Jurkat, Clone E6-1 (cell line): ENCODE results near the gene NUMA1.

Experiments
- DNase-seq: peaks from one replicate; pipeline ENCODE4 v3.0.0-alpha.2; 2011; ENCODE audit warnings: low read depth, low spot score
- H3K4me3 ChIP-seq: 2 replicates; pipeline ENCODE4 v1.5.1; 2011; ENCODE audit warnings: mild to moderate bottlenecking, low read length, control low read depth, moderate library complexity

The NUMA1 gene

GRCh38 chr11:72072348-72072747 is 8.0 kb downstream of the NUMA1 start:
- peak; percentile 10 for DNase-seq
- no peak overlapping the region for H3K4me3 ChIP-seq

GRCh38 chr11:72070491-72070890 is 9.9 kb downstream of the NUMA1 start:
- no peak overlapping the region for H3K4me3 ChIP-seq
- DNase-seq: no peak

GRCh38 chr11:72069787-72070251 is 10.5 kb downstream of the NUMA1 start:
- H3K4me3 ChIP-seq: no peak overlapping the region
- no peak for DNase-seq

DNA sequence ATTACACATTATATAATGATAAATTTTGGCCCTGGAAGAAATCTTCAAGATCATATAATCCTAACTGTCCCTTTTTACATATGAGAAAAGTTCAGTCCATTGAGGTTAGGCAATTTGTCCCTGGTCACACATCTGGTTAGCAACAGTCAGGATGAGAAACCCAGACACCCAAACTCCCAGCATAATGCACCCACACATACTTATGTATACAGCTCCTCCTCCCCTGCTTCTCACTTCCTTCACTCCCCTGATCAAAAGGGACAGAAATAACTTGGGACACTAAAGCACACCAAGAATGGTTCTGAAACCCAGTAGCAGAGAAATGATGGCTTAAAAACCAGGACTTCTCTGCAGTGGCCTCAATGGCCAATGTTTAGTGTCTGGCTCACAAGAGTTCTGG is 11.1 kb downstream of the NUMA1 start:
- no peak for DNase-seq
- no peak overlapping the region for H3K4me3 ChIP-seq

GRCh38 chr11:72067676-72068075 is 12.7 kb downstream of the NUMA1 start:
- no peak overlapping the region for H3K4me3 ChIP-seq
- DNase-seq: no peak

DNA sequence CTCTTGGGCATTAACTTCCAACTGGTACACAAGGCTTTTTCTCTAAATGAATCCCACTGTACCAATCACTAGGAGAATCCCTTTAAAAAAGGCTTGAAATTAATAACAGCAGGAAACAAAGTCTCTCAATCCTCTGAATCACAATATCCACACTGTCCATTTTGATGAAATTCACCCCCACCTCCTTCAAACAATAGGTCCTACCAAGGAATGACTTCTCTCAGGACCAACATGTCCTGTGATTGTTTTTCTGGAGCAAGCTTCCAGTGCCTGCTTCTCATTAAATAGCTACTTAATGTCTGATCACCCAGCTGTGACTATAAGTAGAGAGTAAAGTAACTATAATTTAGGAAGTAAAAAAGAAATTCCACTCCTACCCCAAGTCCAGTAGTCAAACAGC is 13.1 kb downstream of the NUMA1 start:
- no peak overlapping the region for H3K4me3 ChIP-seq
- DNase-seq: no peak

DNA sequence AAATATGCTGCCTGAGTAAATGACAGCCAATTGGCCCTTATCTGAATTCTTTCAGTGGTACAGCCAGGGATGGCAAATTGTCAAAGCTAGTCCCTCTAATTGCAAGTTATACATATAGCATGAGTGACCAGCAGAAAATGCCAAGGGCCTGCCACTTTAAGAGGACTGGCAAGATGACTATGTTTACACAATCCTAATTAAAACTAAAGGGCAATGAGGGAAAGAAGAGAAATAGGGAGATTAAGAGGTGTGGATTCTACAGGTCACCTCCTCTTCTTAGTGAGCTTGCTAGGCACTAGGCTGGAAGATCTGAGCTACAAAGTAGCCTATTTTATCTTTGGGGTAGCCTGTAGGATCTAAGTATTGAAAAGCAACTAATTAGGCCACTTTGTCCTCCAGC is 13.5 kb downstream of the NUMA1 start:
- H3K4me3 ChIP-seq: no peak overlapping the region
- DNase-seq: no peak

- no peak overlapping the region for H3K4me3 ChIP-seq
- DNase-seq: no peak
Observed at GRCh38 chr11:72061739-72062396, 18.5 kb downstream of the NUMA1 start.

DNA sequence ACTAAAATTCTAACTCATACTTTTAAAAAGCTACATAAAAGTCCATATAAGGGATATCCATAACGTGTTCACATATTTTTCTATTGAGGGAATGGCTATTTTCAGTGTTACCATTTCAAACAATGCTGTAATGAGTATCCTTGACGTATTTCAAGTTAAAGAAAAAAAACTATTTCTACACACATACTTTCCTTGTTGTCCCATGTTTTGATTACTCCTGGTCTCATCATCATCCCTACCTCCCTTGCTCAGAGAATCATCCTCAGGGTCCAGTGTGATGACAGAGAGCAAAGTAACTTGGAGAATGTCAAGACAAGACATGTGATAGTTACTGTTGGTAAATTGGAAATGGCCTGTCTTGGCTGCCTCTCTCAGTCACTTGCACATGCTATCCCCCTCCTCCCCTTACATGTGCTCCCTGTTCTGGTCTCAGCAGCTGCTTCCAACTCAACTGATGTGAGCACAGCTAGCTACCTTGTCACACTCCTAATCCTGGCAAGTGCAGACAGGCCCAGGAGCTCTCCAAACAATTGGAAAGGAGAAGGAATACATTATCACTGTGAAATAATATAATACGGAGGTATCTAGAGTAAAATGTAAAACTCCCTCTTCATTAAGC is 21.8 kb downstream of the NUMA1 start:
- no peak overlapping the region for H3K4me3 ChIP-seq
- no peak for DNase-seq

DNA sequence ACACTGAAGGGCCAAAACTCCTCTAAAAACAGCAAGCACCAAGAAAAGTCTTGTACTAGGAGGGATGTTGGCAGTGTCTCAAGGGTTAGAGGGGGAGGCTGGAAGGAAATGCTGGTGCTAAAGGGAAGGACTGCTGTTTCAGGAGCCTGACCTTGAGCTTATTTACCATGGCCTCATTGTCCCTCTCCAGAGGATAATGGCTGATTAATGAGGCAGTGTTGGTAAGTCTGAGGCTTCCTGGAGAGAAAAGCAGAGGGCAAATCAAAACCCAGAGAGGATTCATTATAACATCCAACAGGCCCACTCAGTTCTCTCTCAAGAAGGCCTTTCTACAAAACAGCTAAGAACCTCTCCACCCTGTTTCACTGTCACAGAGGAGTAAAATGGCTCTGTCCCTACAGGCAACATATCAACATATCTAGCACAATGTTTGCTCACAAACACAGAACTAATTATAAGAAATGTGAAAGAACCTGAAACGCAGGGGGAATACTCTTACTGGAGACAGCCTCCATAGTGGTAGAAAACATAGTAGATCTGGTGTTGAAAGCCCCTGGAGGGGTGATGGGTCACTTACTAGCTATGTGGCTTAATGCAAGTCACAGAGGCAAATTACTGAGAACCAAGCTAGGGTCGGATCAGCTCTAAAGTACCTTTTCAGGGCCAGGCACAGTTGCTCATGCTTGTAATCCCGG is 31.4 kb downstream of the NUMA1 start:
- no peak overlapping the region for H3K4me3 ChIP-seq
- no peak for DNase-seq

- no peak for DNase-seq
- H3K4me3 ChIP-seq: no peak overlapping the region
Observed at GRCh38 chr11:72045849-72046248, 34.5 kb downstream of the NUMA1 start.

DNA sequence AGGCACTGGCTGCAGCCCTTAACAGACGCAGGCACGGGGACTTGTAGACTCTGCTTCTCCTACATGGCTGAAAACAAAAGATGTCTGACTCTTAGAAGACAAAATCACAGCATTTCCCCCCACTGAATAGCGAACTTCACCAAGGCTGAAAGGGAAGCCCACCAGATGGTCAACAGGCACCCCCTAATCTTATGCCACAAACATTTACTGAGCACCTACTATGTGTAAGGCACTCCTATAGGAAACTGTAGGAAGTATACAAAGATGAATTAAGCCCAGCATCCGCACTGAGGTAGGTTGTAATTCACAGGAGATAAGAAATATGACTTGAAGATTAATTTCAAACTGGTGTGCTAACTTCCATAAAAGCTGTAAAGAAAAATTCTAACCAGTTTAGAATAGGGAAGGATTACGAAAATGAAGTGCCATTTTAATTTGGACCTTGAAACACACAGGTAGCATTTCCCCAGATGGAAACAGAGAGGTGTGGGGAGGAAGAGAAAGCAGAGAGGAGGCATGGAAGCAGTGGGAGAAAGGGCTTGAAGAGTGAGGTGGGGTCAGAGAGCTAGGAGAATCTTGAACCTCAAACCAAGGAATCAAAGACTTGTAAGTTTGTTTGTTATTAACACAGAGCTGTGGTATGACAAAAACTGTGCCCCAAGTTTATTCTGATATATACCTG is 38.1 kb downstream of the NUMA1 start:
- H3K4me3 ChIP-seq: peak overlapping the region; percentile 73
- DNase-seq: no peak

- DNase-seq: peak; percentile 24
- H3K4me3 ChIP-seq: peak overlapping the region; percentile 73
Observed at GRCh38 chr11:72041364-72042063, 38.8 kb downstream of the NUMA1 start.

- peak overlapping the region; percentile 73 for H3K4me3 ChIP-seq
- DNase-seq: peak; percentile 90
Observed at GRCh38 chr11:72040491-72041363, 39.6 kb downstream of the NUMA1 start.

- peak overlapping the region; percentile 73 for H3K4me3 ChIP-seq
- no peak for DNase-seq
Observed at GRCh38 chr11:72039856-72040401, 40.4 kb downstream of the NUMA1 start.

GRCh38 chr11:72039031-72039855 is 41.1 kb downstream of the NUMA1 start:
- DNase-seq: no peak

DNA sequence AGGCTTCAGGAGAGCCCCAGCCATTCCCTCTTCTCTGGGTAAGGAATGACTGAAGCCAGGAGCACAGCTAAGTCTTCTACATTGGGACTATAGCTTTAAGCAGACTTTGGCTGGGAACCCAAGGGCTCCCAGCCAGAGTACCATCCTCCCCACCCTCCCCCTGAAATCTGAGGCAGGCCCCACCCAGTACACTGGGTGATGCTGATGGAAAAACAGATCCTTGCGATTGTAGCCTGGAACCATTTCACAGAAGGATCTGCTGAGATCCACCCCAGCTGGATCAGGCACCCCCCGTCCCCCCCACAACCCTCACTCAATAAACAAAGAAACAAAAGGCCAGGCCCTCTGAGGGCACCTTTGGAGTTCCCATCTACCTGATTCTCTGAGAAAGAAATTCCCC is 41.9 kb downstream of the NUMA1 start:
- no peak for DNase-seq
- peak overlapping the region; percentile 73 for H3K4me3 ChIP-seq

More at GRCh38 chr11:72039031-72039855, 41.1 kb downstream of the NUMA1 start:
- peak overlapping the region; percentile 73 for H3K4me3 ChIP-seq
